ENCODE measurements around the gene TMBIM6.
A peak's percentile ranks its signal among the peaks of the same experiment; 100 is the strongest.

The TMBIM6 gene

GRCh38 chr12:49808686-49809380, 67.5 kb downstream of the TMBIM6 start:
- H3K4me3 ChIP-seq: no peak overlapping the region
- H3K27ac ChIP-seq: peak overlapping the region in 12 of 21 experiments; percentile 10 to 88 (median 74)

- peak overlapping the region in 12 of 21 experiments; percentile 10 to 88 (median 74) for H3K27ac ChIP-seq
- no peak overlapping the region for H3K4me3 ChIP-seq
Measured at GRCh38 chr12:49809381-49809905, 68.1 kb downstream of the TMBIM6 start.

GRCh38 chr12:49809906-49810389, 68.6 kb downstream of the TMBIM6 start:
- peak overlapping the region in 6 of 21 experiments; percentile 50 to 88 (median 76) for H3K27ac ChIP-seq
- no peak overlapping the region for H3K4me3 ChIP-seq

- no peak overlapping the region for H3K4me3 ChIP-seq
- H3K27ac ChIP-seq: no peak overlapping the region
Measured at GRCh38 chr12:49811136-49811535, 69.8 kb downstream of the TMBIM6 start.

- Histone ChIP-seq H3K27ac (no peak overlapping the region), H3K4me3 (no peak overlapping the region)
Measured at GRCh38 chr12:49811961-49812401, 70.6 kb downstream of the TMBIM6 start.

GRCh38 chr12:49813131-49813530, 71.8 kb downstream of the TMBIM6 start:
- no peak overlapping the region for H3K4me3 ChIP-seq
- H3K27ac ChIP-seq: no peak overlapping the region

All from skin epidermis (tissue), 12 donors.